Fibroblast of lung (primary cell): Measurements from ENCODE around the gene ECEL1. TPM values are rescaled to one million over a fixed set of nuclear protein-coding genes. Genes with fewer than 3 reads are reported as not detected.

Source experiments
- DNase-seq, 2 donors: peaks; one replicate each; pipeline versions ENCODE4 v3.0.0 to v3.0.0-alpha.2; 2010; ENCODE audit warnings: low read depth in 2 of 2
- H2AFZ ChIP-seq: 2 replicates; pipeline ENCODE4 v1.5.1; 2012; ENCODE audit warnings: low read length, control low read depth, inconsistent platforms
- H3K27ac ChIP-seq: 2 replicates; pipeline ENCODE4 v1.5.1; 2011; ENCODE audit warnings: low read length, control low read depth; ENCODE audit not compliant: insufficient read depth
- H3K27me3 ChIP-seq: 2 replicates; pipeline ENCODE4 v1.5.1; 2011; ENCODE audit warnings: mild to moderate bottlenecking, low read length; ENCODE audit not compliant: control insufficient read depth, insufficient read depth
- H3K36me3 ChIP-seq: 2 replicates; pipeline ENCODE4 v1.5.1; 2011; ENCODE audit warnings: low read length; ENCODE audit not compliant: control insufficient read depth, insufficient read depth
- H3K4me1 ChIP-seq: 2 replicates; pipeline ENCODE4 v1.5.1; 2011; ENCODE audit warnings: low read length; ENCODE audit not compliant: control insufficient read depth, insufficient read depth; ENCODE audit errors: extremely low read depth
- H3K4me2 ChIP-seq: 2 replicates; pipeline ENCODE4 v1.5.1; 2011; ENCODE audit warnings: low read length, control low read depth; ENCODE audit not compliant: insufficient read depth; ENCODE audit errors: extremely low read depth
- H3K4me3 ChIP-seq, 4 experiments: fragments of 200-600 bp in 1 of 4; sonication (generic) in 1 of 4; replicated peaks in 1 of 4; 2 replicates each; pipeline ENCODE4 v1.5.1; 2011 to 2016; ENCODE audit warnings: low read length in 4 of 4, low read depth in 3 of 4, mild to moderate bottlenecking in 3 of 4, control low read depth in 2 of 4, inconsistent platforms in 1 of 4, mixed read lengths in 1 of 4; ENCODE audit not compliant: insufficient read depth in 1 of 4; ENCODE audit errors: control extremely low read depth in 1 of 4
- H3K79me2 ChIP-seq: 2 replicates; pipeline ENCODE4 v1.5.1; 2012; ENCODE audit warnings: mild to moderate bottlenecking, low read length, inconsistent platforms; ENCODE audit not compliant: control insufficient read depth, insufficient read depth
- H3K9ac ChIP-seq: 2 replicates; pipeline ENCODE4 v1.5.1; 2011; ENCODE audit warnings: mild to moderate bottlenecking, low read length, control low read depth; ENCODE audit not compliant: insufficient read depth
- H3K9me3 ChIP-seq: 2 replicates; pipeline ENCODE4 v1.5.1; 2012; ENCODE audit warnings: low read depth, low read length; ENCODE audit not compliant: control insufficient read depth, insufficient read depth
- H4K20me1 ChIP-seq: 2 replicates; pipeline ENCODE4 v1.5.1; 2011; ENCODE audit warnings: low read length; ENCODE audit not compliant: control insufficient read depth, insufficient read depth; ENCODE audit errors: extremely low read depth
- CTCF ChIP-seq, 2 donors: IDR thresholded peaks in 1 of 2; conservative IDR thresholded peaks in 1 of 2; 1 replicate in 1 of 2; 2 replicates in 1 of 2; pipeline ENCODE4 v1.5.1; 2011 to 2012; ENCODE audit warnings: low read length in 2 of 2, control low read depth in 1 of 2, inconsistent platforms in 1 of 2, low read depth in 1 of 2, mild to moderate bottlenecking in 1 of 2
- EZH2 ChIP-seq: IDR thresholded peaks from 2 replicates; pipeline ENCODE4 v1.5.1; 2012; ENCODE audit warnings: low read length, control low read depth, mild to moderate bottlenecking; ENCODE audit errors: missing control alignments
- polyA plus RNA-seq, 2 donors: library from polyadenylated mRNA; depleted of rRNA in 1 of 2; stranded (reverse) in 1 of 2; unstranded in 1 of 2; fragments of >200 nt; gene quantifications; 2 replicates each; pipeline ENCODE4 v1.2.1, GENCODE V29; 2011 to 2012; ENCODE audit warnings: missing spikeins in 1 of 2
- total RNA-seq: library from RNA; depleted of rRNA; stranded (reverse); fragments of >200 nt; gene quantifications from 2 replicates; pipeline ENCODE4 v1.2.1, GENCODE V29; 2014

Gene ECEL1
- total and polyA plus RNA-seq, 2 donors (not counting 1 experiment from before 2014, with no cell fraction given) = not detected

- no peak for DNase-seq
- no peak overlapping the region for H3K4me2 ChIP-seq
- no peaks in the 10 kb centered on the region for H3K27me3 ChIP-seq
- no peaks in the 10 kb centered on the region for H3K9me3 ChIP-seq
- H3K27ac ChIP-seq = no peak overlapping the region
- H2AFZ ChIP-seq = no peak overlapping the region
- no peak overlapping the region for H3K4me3 ChIP-seq
- no peaks in the 10 kb centered on the region for H4K20me1 ChIP-seq
- H3K79me2 ChIP-seq = no peaks in the 10 kb centered on the region
- no peak overlapping the region for H3K9ac ChIP-seq
- no peak for TF ChIP-seq EZH2
- TF ChIP-seq CTCF (conservative IDR thresholded peaks at IDR 0.05 in 1 of 2, IDR thresholded peaks at IDR 0.05 in 1 of 2; ENCODE audit: low read depth in 1 of 2, low read length in 2 of 2) = no peak
- no peaks in the 10 kb centered on the region for H3K36me3 ChIP-seq
- H3K4me1 ChIP-seq = no peaks in the 10 kb centered on the region
Measured at GRCh38 chr2:232432598-232433184, 54.9 kb downstream of the ECEL1 start.

GRCh38 chr2:232431705-232432590 is 55.7 kb downstream of the ECEL1 start:
- H2AFZ ChIP-seq = no peak overlapping the region
- no peaks in the 10 kb centered on the region for H3K79me2 ChIP-seq
- H3K4me3 ChIP-seq = no peak overlapping the region
- no peak for TF ChIP-seq CTCF (conservative IDR thresholded peaks at IDR 0.05 in 1 of 2, IDR thresholded peaks at IDR 0.05 in 1 of 2; ENCODE audit: low read depth in 1 of 2, low read length in 2 of 2)
- no peak for TF ChIP-seq EZH2
- H3K4me1 ChIP-seq = no peaks in the 10 kb centered on the region
- H3K27ac ChIP-seq = no peak overlapping the region
- no peaks in the 10 kb centered on the region for H3K27me3 ChIP-seq
- H3K4me2 ChIP-seq = no peak overlapping the region
- H3K36me3 ChIP-seq = no peaks in the 10 kb centered on the region
- H3K9me3 ChIP-seq = no peaks in the 10 kb centered on the region
- no peak overlapping the region for H3K9ac ChIP-seq
- no peaks in the 10 kb centered on the region for H4K20me1 ChIP-seq
- DNase-seq = no peak

Other genes with a start within 250 kb of the ECEL1 start
- gene ALPP, start 109.1 kb downstream of the ECEL1 start, total RNA-seq = not detected in 2 replicates
- gene ALPP, start 109.1 kb downstream of the ECEL1 start, polyA plus RNA-seq = not detected in 2 replicates
- gene ALPG, start 81.0 kb downstream of the ECEL1 start, total RNA-seq = not detected in 2 replicates
- gene ALPG, start 81.0 kb downstream of the ECEL1 start, polyA plus RNA-seq = not detected in 2 replicates
- gene ALPI, start 31.7 kb downstream of the ECEL1 start, total RNA-seq = not detected in 2 replicates
- not detected in 2 replicates for gene ALPI, start 31.7 kb downstream of the ECEL1 start, polyA plus RNA-seq
- not detected in 2 replicates for gene PRSS56, start 32.6 kb upstream of the ECEL1 start, total RNA-seq
- not detected in 2 replicates for gene PRSS56, start 32.6 kb upstream of the ECEL1 start, polyA plus RNA-seq
- not detected in 2 replicates for gene CHRND, start 38.3 kb upstream of the ECEL1 start, total RNA-seq
- not detected in 2 replicates for gene CHRND, start 38.3 kb upstream of the ECEL1 start, polyA plus RNA-seq
- gene CHRNG, start 51.9 kb upstream of the ECEL1 start, total RNA-seq = not detected in 2 replicates
- not detected in 2 replicates for gene CHRNG, start 51.9 kb upstream of the ECEL1 start, polyA plus RNA-seq
- 2.1 and 4.0 TPM in 2 replicates for gene TIGD1, start 62.7 kb upstream of the ECEL1 start, total RNA-seq
- 2.5 and 3.0 TPM in 2 replicates for gene TIGD1, start 62.7 kb upstream of the ECEL1 start, polyA plus RNA-seq
- 94.5 and 101 TPM in 2 replicates for gene EIF4E2, start 62.9 kb upstream of the ECEL1 start, total RNA-seq
- 75.3 and 77.6 TPM in 2 replicates for gene EIF4E2, start 62.9 kb upstream of the ECEL1 start, polyA plus RNA-seq
- not detected in 2 replicates for gene EFHD1, start 145.8 kb upstream of the ECEL1 start, total RNA-seq
- gene EFHD1, start 145.8 kb upstream of the ECEL1 start, polyA plus RNA-seq = 0.09 and 0.83 TPM in 2 replicates
- gene GIGYF2, start 209.5 kb upstream of the ECEL1 start, total RNA-seq = 46.2 and 64.7 TPM in 2 replicates
- 31.1 and 33.6 TPM in 2 replicates for gene GIGYF2, start 209.5 kb upstream of the ECEL1 start, polyA plus RNA-seq